Fibroblast of the aortic adventitia (primary cell): ENCODE measurements around the gene BYSL. TPM values are rescaled to one million over a fixed set of nuclear protein-coding genes. Genes with fewer than 3 reads are reported as not detected.
A peak's percentile ranks its signal among the peaks of the same experiment; 100 is the strongest.

ENCODE experiments used
- DNase-seq: peaks from one replicate; pipeline ENCODE4 v3.0.0-alpha.2; 2010; ENCODE audit warnings: low read depth
- H3K4me3 ChIP-seq: 2 replicates; pipeline ENCODE4 v1.5.1; 2011; ENCODE audit warnings: low read depth, mild to moderate bottlenecking, control low read depth, low read length, moderate library complexity
- total RNA-seq: library from RNA; depleted of rRNA; stranded (reverse); fragments of >200 nt; gene quantifications from 2 replicates; pipeline ENCODE4 v1.2.3, GENCODE V29; 2012; ENCODE audit warnings: low replicate concordance
- TF ChIP-seq, protein P1 (sequence below): IDR thresholded peaks from 2 replicates; pipeline ENCODE4 v1.5.1; 2011; ENCODE audit warnings: mild to moderate bottlenecking, low read length, control low read depth, inconsistent platforms; ENCODE audit not compliant: insufficient read depth

The BYSL gene
- total RNA-seq, 1 donor, result 14.2 TPM

DNA sequence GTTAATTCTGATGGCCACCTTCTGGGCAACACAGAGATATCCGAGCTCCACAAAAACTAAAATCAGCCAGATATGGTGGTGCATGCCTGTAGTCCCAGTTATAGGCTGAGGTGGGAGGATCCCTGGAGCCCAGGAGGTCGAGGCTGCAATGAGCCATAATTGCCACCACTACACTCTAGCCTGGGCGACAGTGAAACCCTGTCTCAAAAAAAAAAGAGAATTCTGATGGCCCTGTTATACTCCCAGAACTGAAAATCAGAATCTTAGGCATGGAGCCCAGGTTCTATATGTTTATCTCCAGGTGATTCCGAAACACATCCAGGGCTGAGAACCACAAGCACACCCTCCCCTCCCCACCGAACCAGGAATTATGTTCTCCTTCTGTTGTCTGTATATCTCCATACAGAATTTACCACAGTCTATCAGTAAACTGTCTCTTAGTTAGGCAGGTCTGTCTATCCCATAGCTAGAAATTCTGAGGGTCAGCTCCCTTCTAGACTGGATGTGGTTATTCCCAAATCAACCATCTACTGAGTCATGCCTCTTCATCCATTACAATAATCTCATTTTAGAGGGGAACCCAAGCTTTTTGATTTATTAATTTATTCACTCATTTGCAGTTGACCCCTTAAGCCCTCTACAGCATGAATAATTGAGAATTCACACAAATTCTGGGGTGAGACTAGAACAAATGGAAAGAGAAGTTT, 45.1 kb downstream of the BYSL start:
- no peak overlapping the region for H3K4me3 ChIP-seq
- TF ChIP-seq, protein P1, sequence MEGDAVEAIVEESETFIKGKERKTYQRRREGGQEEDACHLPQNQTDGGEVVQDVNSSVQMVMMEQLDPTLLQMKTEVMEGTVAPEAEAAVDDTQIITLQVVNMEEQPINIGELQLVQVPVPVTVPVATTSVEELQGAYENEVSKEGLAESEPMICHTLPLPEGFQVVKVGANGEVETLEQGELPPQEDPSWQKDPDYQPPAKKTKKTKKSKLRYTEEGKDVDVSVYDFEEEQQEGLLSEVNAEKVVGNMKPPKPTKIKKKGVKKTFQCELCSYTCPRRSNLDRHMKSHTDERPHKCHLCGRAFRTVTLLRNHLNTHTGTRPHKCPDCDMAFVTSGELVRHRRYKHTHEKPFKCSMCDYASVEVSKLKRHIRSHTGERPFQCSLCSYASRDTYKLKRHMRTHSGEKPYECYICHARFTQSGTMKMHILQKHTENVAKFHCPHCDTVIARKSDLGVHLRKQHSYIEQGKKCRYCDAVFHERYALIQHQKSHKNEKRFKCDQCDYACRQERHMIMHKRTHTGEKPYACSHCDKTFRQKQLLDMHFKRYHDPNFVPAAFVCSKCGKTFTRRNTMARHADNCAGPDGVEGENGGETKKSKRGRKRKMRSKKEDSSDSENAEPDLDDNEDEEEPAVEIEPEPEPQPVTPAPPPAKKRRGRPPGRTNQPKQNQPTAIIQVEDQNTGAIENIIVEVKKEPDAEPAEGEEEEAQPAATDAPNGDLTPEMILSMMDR, result no peak
- peak; percentile 4 for DNase-seq

DNA sequence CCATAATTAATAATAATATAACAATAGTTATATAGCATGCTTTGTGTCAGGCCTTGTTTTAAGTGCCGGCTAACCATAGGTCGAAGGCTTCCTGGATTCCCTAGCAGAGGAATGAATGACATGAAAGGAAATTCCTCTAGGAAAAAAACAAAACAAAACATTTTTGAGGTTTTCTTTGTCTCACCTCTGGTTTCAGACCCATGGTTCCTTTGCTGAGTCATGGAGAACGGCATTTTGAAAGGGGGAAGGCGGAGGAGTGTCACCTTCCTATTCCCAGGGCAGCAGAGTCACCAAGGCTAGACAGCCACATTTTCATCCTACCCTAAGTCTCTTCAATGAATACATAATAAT, 45.6 kb downstream of the BYSL start:
- DNase-seq, result peak; percentile 57

DNA sequence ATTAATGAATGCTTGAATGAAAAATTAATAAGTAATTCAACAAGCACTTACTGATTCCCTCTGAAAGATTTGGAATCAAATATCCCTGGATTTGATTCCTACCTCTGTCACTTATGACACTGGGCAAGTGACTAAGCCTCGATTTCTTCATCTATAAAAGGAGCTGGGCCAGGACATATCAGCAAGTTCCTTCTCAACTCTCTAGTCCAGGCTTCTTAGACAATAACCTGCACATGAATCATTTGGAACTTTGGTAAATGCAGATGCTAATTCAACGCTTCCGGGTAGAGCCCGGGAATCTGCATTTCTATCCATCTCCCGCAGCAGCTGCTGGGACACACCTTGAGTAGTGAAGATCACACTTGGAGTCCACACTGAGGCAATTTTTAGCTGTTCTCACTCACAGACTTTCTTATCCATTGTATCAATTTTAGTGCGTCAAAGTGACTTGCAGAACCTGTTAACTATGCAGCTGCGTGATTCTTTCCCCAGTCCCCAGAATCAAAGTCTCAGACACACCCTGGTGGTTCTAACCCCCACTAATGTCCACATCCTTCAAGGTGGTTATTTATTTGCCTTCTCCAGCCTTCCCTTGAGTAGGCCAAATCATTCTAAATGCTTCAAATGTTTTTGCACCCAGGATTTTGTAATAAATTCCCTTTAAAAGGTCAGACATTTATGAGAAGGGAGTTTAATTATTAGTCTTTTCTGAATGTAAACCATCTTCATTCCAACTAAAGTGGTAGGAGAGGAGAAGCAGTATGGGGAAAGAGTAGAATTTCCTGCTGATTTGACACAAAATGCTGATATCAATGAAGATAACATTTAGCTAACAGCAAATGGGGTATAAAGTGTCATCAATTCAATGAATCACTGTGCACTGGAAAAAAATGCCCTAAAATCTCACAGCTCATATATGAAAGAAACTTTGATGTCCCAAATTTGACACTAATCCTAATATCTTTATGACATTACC, 46.3 kb downstream of the BYSL start:
- H3K4me3 ChIP-seq, result no peak overlapping the region
- TF ChIP-seq, protein P1, result no peak
- DNase-seq, result peak; percentile 46

More for the DNA sequence above, 45.6 kb downstream of the BYSL start:
- no peak overlapping the region for H3K4me3 ChIP-seq
- TF ChIP-seq, protein P1, result no peak

DNA sequence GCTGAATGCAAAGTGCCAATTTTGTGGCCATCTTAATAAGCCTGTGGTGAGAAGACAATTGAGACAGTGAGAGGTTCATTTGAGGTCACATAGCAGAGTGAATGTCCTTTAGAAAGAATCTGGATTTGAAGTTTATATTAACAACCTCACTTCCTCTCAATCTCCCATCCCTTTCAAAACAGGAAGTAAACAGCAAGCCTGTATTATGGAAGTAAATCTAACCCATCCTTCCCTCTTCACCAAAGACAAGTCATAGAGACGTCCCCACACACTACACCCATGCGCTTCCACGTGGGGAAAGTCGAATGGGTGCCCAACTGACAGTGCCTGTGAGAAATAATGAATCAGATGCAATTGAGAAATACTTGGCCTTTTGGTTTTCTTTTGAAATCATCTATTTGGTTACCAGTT, 49.1 kb downstream of the BYSL start:
- peak; percentile 44 for DNase-seq
- TF ChIP-seq, protein P1, result no peak
- no peak overlapping the region for H3K4me3 ChIP-seq

DNA sequence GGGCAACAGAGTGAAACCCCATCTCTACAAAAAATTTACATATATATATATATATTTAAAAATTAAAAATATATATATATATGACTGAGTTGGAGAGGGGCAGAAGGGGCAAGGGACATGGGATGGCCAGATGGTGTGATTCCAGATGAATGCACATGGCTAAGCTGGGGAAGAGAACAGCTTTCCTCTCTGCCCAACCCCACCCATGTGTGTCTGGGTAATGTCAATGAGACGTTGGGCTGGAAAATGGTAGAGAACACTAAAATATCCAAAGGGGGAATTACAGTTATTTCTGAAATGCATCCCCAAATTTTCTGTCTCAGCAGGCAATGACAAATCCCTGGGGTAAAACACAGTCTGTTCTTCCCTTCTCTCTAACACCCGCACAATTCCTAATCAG, 51.5 kb downstream of the BYSL start:
- H3K4me3 ChIP-seq, result no peak overlapping the region
- TF ChIP-seq, protein P1, result no peak
- peak; percentile 13 for DNase-seq

DNA sequence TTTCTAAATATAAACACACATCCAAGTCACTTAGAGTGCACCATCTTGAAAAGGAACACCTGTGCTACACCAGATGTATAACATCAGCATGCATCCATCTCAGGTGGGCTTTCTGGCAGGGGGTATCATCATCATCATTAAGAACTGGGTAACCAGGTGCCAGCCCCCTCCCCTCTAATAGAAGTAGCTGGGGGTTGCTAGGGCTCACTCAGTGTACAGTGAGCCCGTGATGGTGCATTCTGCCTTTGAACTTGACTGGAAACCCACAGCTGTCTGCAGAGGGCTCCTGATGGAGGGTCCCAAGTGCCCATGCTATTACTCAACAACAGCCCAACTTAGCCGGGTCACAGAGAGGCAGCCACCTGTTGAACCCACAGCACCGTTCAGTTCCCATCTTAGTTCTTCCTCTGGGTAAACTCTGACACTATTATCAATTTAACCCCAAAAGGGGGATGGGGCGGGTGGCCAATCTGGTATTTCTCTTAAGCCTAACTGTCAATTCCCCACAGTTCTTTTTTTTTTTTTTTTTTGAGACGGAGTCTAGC, 53.1 kb downstream of the BYSL start:
- H3K4me3 ChIP-seq, result no peak overlapping the region
- no peak for DNase-seq
- TF ChIP-seq, protein P1, result no peak
